Endothelial cell of umbilical vein (primary cell): ENCODE measurements around the gene BTBD10. TPM values are rescaled to one million over a fixed set of nuclear protein-coding genes. Genes with fewer than 3 reads are reported as not detected.

ENCODE experiments used
- BruUV-seq: library from RNA; stranded (reverse); fragments of 400-500 nt; replicated peaks from 2 replicates; lab custom pipeline; 2021; lab: Mats Ljungman, UMichigan
- CTCF ChIA-PET: fragments of 300-600, 350-600 bp; sonication (Branson Sonifier 250); formaldehyde crosslinking; loops from one replicate; lab custom pipeline; 2021; ENCODE audit warnings: antibody characterized with exemption, inconsistent platforms; lab: Charles Lee
- POLR2A ChIA-PET: fragments of 300-600, 350-600 bp; sonication (Branson Sonifier 250); formaldehyde crosslinking; loops from one replicate; lab custom pipeline; 2021; ENCODE audit warnings: antibody characterized with exemption, inconsistent platforms; lab: Charles Lee
- DNase-seq: peaks from one replicate; pipeline ENCODE4 v3.0.0-alpha.2; 2011; ENCODE audit warnings: low read depth, low spot score
- FAIRE-seq: peaks from 2 replicates; lab custom pipeline; 2011; peaks lifted over from hg19 to GRCh38; lab: Jason Lieb, UNC
- H2AFZ ChIP-seq: 2 replicates; pipeline ENCODE4 v1.6.0; 2012; ENCODE audit warnings: low read depth, low read length, control low read depth, inconsistent platforms
- H3K27ac ChIP-seq: 2 replicates; pipeline ENCODE4 v1.5.1; 2011; ENCODE audit warnings: low read depth, mild to moderate bottlenecking, control low read depth, low read length, moderate library complexity; ENCODE audit not compliant: insufficient read depth
- H3K27me3 ChIP-seq, 2 experiments: 2 replicates each; pipeline versions ENCODE4 v1.6.0 to v1.6.1; 2011; ENCODE audit warnings: low read length in 2 of 2, mixed read lengths in 1 of 2; ENCODE audit not compliant: control insufficient read depth in 2 of 2, insufficient read depth in 2 of 2
- H3K36me3 ChIP-seq, 2 experiments: 2 replicates in 1 of 2; 3 replicates in 1 of 2; pipeline ENCODE4 v1.5.1; 2011; ENCODE audit warnings: low read length in 2 of 2, mild to moderate bottlenecking in 1 of 2, moderate library complexity in 1 of 2; ENCODE audit not compliant: control insufficient read depth in 2 of 2, insufficient read depth in 2 of 2; ENCODE audit errors: extremely low read depth in 1 of 2
- H3K4me1 ChIP-seq: 3 replicates; pipeline ENCODE4 v1.5.1; 2011; ENCODE audit warnings: mild to moderate bottlenecking, low read length; ENCODE audit not compliant: control insufficient read depth, insufficient read depth; ENCODE audit errors: extremely low read depth
- H3K4me2 ChIP-seq: 2 replicates; pipeline ENCODE4 v1.6.1; 2011; ENCODE audit warnings: low read length, control low read depth, mixed read lengths; ENCODE audit not compliant: insufficient read depth
- H3K4me3 ChIP-seq, 3 experiments: fragments of 200-600 bp in 1 of 3; sonication (generic), shearing (Covaris generic) in 1 of 3; replicated peaks in 1 of 3; 2 replicates each; pipeline ENCODE4 v1.5.1; 2011 to 2016; ENCODE audit warnings: control low read depth in 3 of 3, low read length in 3 of 3, mild to moderate bottlenecking in 2 of 3, inconsistent platforms in 1 of 3, low read depth in 1 of 3, moderate library complexity in 1 of 3; ENCODE audit not compliant: insufficient read depth in 1 of 3
- H3K79me2 ChIP-seq: 2 replicates; pipeline ENCODE4 v1.6.0; 2012; ENCODE audit warnings: low read length, inconsistent platforms; ENCODE audit not compliant: control insufficient read depth, insufficient read depth
- H3K9ac ChIP-seq: replicated peaks from 2 replicates; pipeline ENCODE3; 2011; ENCODE audit warnings: low read length, control low read depth; ENCODE audit not compliant: insufficient read depth; ENCODE audit errors: extremely low read depth
- H3K9me1 ChIP-seq: replicated peaks from 3 replicates; pipeline ENCODE4 v1.6.0; 2011; ENCODE audit warnings: mild to moderate bottlenecking, low read length; ENCODE audit not compliant: control insufficient read depth, insufficient read depth; ENCODE audit errors: extremely low read depth
- H3K9me3 ChIP-seq: replicated peaks from 2 replicates; pipeline ENCODE4 v1.5.1; 2012; ENCODE audit warnings: low read length, inconsistent platforms; ENCODE audit not compliant: control insufficient read depth, insufficient read depth
- H4K20me1 ChIP-seq: replicated peaks from 2 replicates; pipeline ENCODE3; 2011; ENCODE audit warnings: mild to moderate bottlenecking, low read length; ENCODE audit not compliant: control insufficient read depth, insufficient read depth; ENCODE audit errors: extremely low read depth
- CTCF ChIP-seq, 2 donors: IDR thresholded peaks; 1 replicate in 1 of 2; 2 replicates in 1 of 2; pipeline ENCODE4 v1.5.1; 2011; ENCODE audit warnings: low read length in 2 of 2, mild to moderate bottlenecking in 2 of 2, moderate library complexity in 2 of 2, control low read depth in 1 of 2, inconsistent platforms in 1 of 2, low read depth in 1 of 2; ENCODE audit not compliant: insufficient read depth in 1 of 2; ENCODE audit errors: extremely low read depth in 1 of 2
- EZH2 ChIP-seq: IDR thresholded peaks from 2 replicates; pipeline ENCODE4 v1.6.1; 2012; ENCODE audit warnings: borderline replicate concordance, low read depth, mild to moderate bottlenecking, moderate library complexity, low read length, inconsistent platforms; ENCODE audit not compliant: severe bottlenecking
- FOS ChIP-seq: IDR thresholded peaks from 2 replicates; pipeline ENCODE4 v1.6.1; 2011; ENCODE audit warnings: mild to moderate bottlenecking, low read length, moderate library complexity, borderline replicate concordance; ENCODE audit not compliant: insufficient read depth
- GATA2 ChIP-seq: IDR thresholded peaks from 2 replicates; pipeline ENCODE4 v1.7.0; 2011; ENCODE audit warnings: low read depth, mild to moderate bottlenecking, moderate library complexity, mixed read lengths, low read length; ENCODE audit not compliant: insufficient read length, insufficient read depth
- JUN ChIP-seq: IDR thresholded peaks from 2 replicates; pipeline ENCODE4 v1.6.1; 2011; ENCODE audit warnings: borderline replicate concordance, low read depth; ENCODE audit not compliant: insufficient read length, insufficient read depth
- MAX ChIP-seq: IDR thresholded peaks from 2 replicates; pipeline ENCODE4 v1.6.1; 2011; ENCODE audit not compliant: insufficient read depth, insufficient read length
- MYC ChIP-seq: IDR thresholded peaks from one replicate; pipeline ENCODE4 v1.6.1; 2011; ENCODE audit warnings: mild to moderate bottlenecking, low read depth, low read length
- POLR2A ChIP-seq: IDR thresholded peaks from 2 replicates; pipeline ENCODE4 v1.6.1; 2012; ENCODE audit warnings: low read depth, mild to moderate bottlenecking, control low read depth, low read length
- POLR2AphosphoS5 ChIP-seq: IDR thresholded peaks from 2 replicates; pipeline ENCODE4 v1.6.1; 2012; ENCODE audit warnings: low read depth, mild to moderate bottlenecking, control low read depth, low read length, moderate library complexity; ENCODE audit not compliant: insufficient read depth
- dilution Hi-C: fragments of 300-500 bp; cut with MboI; formaldehyde crosslinking; loops from one replicate; pipeline ENCODE4 v1.15.0; 2019; ENCODE audit warnings: low sequenced_read_pairs; ENCODE audit not compliant: extremely low pct_ligation_motif_present
- intact Hi-C: fragments of 100-400 bp; cut with micrococcal nuclease; formaldehyde crosslinking; loops from one replicate; pipeline ENCODE4 v1.10.0; 2022
- polyA plus RNA-seq, 4 experiments: library from polyadenylated mRNA; depleted of rRNA in 3 of 4; stranded (reverse) in 3 of 4; unstranded in 1 of 4; fragments of >200 nt; gene quantifications; 2 replicates each; pipeline versions ENCODE4 v1.2.1 to v1.2.3, GENCODE V29; 2011 to 2012; ENCODE audit warnings: missing spikeins in 1 of 4
- total RNA-seq: library from RNA; stranded (reverse); gene quantifications from 2 replicates; pipeline ENCODE4 v1.2.3, GENCODE V29; 2021

Gene BTBD10
- total and polyA plus RNA-seq, 2 donors (not counting 3 experiments of a cell fraction or from before 2014, with no cell fraction given), result 31.7 to 49.6 TPM

- dilution Hi-C loops, result no loop called here
- ChIA-PET POLR2A (no interaction called here), CTCF (interaction anchor here (0.6 to 3.8 kb wide), 9 partner anchors 9 to 173 kb away, joined by 3 to 25 read pairs (median 4); no protein-coding TSS in a partner anchor)
- no peaks in the 10 kb centered on the region for H4K20me1 ChIP-seq
- H3K36me3 ChIP-seq, result peaks cover 3 to 9% of the 10 kb centered on the region in 2 experiments
- FAIRE-seq (no peak), DNase-seq (no peak)
- TF ChIP-seq EZH2, result no peak
- no peak for TF ChIP-seq MAX
- no peak for TF ChIP-seq GATA2
- TF ChIP-seq MYC, result no peak
- TF ChIP-seq POLR2A, result no peak
- no peak for TF ChIP-seq CTCF (IDR thresholded peaks at IDR 0.05; ENCODE audit: extremely low read depth in 1 of 2, insufficient read depth in 1 of 2, low read depth in 1 of 2, low read length in 2 of 2)
- TF ChIP-seq POLR2AphosphoS5, result no peak
- TF ChIP-seq JUN, result no peak
- no peak for TF ChIP-seq FOS
- H3K4me3 ChIP-seq, result no peak overlapping the region
- no TSS peak for BruUV-seq
- no peaks in the 10 kb centered on the region for H3K4me1 ChIP-seq
- H3K9me3 ChIP-seq, result no peaks in the 10 kb centered on the region
- H3K27ac ChIP-seq, result no peak overlapping the region
- no peaks in the 10 kb centered on the region for H3K79me2 ChIP-seq
- H2AFZ ChIP-seq, result no peak overlapping the region
- intact Hi-C loops, result no loop called here
- H3K9me1 ChIP-seq, result no peaks in the 10 kb centered on the region
- no peaks in the 10 kb centered on the region for H3K27me3 ChIP-seq
- no peak overlapping the region for H3K9ac ChIP-seq
- no peak overlapping the region for H3K4me2 ChIP-seq
These were observed 80.3 kb downstream of the BTBD10 start for GRCh38 chr11:13382751-13383150.
